NCI-H460 (cell line): ENCODE results near the gene SSBP1. TPM values are rescaled to one million over a fixed set of nuclear protein-coding genes. Genes with fewer than 3 reads are reported as not detected.
"Not testable (repeated sequence)": the region's sequence is repeated elsewhere in the genome, so short reads cannot be mapped to it uniquely, and the experiment has no call there.

Source experiments
- DNase-seq: peaks from one replicate; pipeline ENCODE4 v3.0.0-alpha.2; 2016; ENCODE audit warnings: low read depth; ENCODE audit errors: extremely low read depth
- polyA plus RNA-seq: library from polyadenylated mRNA; depleted of rRNA; stranded (reverse); fragments of >200 nt; gene quantifications from 2 replicates; pipeline ENCODE4 v1.2.3, GENCODE V29; 2014; cell fraction: nucleus; rRNA removed
- total RNA-seq: library from RNA; depleted of rRNA; stranded (reverse); fragments of >200 nt; shearing (Covaris generic); gene quantifications from 2 replicates; pipeline ENCODE4 v1.2.3, GENCODE V29; 2014; rRNA removed

Gene SSBP1, protein sequence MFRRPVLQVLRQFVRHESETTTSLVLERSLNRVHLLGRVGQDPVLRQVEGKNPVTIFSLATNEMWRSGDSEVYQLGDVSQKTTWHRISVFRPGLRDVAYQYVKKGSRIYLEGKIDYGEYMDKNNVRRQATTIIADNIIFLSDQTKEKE
- total RNA-seq: 360 and 362 TPM in 2 replicates
- 233 and 314 TPM in 2 replicates for polyA plus RNA-seq

DNA sequence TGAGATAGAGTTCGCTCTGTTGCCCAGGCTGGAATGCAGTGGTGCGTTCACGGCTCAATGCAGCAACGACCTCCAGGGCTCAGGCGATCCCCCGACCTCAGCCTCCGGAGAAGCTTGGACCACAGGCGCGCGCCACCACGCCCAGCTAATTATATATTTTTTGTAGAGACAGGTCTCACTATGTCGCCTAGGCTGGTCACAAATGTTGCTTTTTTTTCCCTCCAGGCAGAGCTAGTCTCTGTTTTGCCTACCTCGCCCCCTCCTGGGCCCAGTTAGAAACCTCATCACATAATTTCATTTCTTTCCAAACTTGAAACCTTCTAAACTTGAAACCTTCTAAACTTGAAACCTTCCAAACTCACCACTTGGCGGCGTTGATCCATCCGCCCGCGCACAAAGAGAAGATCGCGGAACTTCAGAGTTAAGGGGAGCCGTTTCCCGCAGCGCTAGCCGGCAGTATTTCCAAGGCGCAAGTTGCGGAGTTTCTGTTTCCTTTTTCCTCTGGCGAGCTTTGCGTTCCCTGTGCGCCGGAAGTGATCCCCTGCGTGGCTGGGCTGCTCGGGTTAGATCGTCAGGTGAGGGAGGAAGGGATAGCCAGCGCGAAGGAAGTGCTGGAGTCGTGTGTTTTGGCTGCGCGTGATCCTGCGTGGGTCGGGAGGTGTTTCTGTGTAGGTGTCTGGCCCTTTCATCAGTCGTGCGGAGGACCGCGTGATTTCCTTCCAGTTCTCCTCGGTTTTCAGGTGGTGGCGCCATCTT is at the start of gene SSBP1:
Gene SSBP1, plus strand, starts transcription at position 523 of the 756 bp plus-strand sequence. CDS start 809 bp downstream, outside the sequence.
- peak; percentile 97 for DNase-seq

DNA sequence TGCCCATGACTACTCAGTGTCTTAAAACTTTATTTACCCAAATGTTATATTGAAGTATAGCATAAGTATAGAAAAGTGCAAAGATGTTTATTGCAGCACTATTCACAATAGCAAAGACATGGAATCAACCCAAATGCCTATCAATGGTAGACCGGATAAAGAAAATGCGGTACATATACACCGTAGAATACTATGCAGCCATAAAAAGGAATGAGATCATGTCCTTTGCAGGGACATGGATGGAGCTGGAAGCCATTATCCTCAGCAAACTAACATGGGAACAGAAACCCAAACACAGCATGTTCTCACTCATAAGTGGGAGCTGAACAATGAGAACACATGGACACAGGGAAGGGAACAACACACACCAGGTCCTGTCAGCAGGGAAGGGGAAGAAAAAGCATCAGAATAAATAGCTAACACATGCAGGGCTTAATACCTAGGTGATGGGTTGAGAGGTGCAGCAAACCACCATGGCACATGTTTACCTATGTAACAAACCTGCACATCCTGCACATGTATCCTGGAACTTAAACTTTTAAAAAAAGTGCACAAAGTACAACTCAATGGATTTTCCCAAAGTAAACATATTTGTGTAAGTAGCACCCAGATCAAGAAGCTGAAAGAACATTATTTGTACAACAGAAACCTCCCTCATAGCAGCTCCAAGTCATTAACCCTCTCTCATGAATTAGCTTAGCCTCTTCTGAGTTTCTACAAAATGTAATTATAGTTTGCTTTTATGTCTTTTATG is 48.9 kb upstream of the SSBP1 start:
- not testable (repeated sequence) for DNase-seq

DNA sequence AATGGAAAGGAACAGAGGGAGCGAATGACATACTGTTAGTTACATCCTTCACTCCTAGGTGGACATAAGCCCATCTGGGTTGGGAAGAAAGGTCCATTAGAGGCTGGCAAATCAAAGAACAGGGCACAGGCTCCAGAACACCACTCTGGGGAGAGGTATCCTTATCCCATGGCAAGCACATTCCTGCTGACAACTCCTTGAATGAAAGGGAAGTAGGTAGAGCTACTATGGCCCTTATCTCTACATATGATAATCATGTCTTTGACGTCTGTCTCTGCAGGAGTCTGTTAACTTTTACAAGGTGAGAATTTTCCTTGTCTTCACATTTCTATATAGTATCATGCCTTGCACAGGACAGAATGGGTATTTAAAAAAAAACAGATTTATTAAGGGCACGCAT is 46.6 kb upstream of the SSBP1 start:
- DNase-seq: no peak

DNA sequence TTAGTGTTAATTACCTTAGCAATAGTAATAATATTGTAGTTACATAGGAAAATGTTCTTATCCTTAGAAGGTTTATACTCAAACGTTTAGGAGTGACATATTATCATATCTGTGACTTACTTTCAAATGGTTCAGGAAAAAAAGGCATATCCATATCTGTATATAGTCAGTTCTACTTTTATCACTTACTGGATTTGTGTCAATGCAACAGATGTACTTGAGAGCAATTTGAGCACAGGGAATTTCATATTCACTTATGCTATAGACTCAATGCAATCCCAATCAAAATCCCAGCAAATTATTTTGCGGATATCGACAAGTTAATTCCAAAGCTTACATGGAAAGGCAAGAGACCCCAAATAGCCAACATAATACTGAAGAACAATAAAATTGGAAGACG is 46.2 kb upstream of the SSBP1 start:
- DNase-seq: no peak

DNA sequence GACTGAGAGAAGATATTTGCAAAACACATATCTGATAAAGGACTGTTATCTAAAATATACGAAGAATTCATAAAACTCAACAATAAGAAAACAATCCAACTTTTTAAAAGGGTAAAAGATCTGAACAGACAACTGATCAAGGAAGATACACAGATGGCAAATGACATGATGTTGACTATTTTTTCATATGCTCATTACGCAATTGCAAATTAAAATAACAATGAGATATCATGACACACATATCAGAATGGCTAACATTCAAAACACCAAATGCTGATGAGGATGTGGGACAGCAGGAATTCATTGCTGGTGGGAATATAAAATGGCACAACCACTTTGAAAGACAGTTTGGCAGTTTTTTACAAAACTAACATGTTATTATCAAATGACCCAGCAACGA is 45.1 kb upstream of the SSBP1 start:
- DNase-seq: no peak

DNA sequence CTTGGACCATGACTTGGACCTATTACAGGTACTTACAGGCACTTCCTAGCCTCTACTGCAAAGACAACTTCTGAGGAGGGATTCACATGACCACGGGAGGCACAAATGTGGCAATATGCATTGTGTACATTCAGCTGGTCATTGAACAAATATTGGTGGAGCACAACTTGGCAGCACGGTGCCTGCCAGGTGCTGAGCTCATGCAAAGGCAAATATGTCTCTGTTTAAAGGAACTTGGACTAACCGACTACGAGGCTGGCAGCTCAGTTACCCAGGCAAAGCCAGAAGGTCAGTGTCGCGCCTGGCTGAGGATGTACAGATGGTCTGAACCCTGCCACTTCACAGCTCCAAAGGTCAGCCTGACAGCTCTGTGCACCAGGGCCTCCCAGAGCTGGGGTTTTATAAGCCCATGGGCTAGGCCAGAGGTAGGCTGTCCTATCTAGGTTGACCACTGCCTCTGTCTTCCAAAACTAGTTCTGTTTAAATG is 42.3 kb upstream of the SSBP1 start:
- DNase-seq: no peak

DNA sequence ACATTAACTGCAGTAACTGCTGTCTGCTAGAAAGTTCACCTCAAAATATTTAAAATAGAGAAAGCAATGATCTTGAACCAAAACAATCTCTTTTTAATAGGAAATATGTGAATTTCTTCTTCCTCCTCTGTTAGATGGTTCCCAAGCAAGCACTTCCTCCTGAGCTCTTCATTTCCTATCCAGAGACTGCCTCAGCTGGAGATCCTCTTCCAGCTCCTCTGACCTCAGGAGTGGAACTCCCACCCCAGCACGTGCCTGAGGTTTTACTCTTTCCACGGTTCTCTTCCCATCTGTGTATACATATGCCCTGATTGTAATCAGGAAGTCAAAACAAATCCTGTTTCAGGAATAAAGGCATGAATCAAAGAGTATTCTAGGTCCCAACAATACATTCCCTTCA is 41.8 kb upstream of the SSBP1 start:
- DNase-seq: no peak

DNA sequence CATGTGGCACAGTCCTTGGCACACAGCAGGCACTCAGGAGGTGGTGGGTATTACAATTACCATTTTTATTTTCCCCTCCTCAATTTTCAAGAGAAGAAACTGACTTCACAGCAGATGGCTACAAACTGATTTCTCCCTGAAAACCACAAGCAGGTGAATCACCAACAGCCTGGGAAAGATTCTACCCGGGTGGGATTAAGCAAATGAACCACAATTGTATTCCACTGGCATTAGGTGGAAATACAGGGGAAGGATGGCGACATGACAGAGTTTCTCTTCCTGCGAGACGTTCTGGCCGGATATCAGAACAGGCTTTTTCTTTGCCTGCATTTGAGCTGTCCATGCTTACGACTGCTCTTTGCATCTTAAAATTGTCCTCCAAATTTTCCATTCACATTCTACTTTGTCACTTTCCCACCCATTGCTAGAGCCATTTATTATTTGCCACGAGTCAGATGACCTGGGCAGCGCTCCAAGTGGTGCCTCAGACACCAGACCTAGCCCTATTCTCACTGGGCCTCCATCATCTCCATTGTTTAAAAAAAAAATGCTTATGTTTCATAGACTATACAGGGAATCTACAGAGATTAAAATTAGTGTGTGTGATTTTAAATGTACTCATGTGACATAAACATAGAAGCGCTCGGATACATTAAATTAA is 40.8 kb upstream of the SSBP1 start:
- no peak for DNase-seq

DNA sequence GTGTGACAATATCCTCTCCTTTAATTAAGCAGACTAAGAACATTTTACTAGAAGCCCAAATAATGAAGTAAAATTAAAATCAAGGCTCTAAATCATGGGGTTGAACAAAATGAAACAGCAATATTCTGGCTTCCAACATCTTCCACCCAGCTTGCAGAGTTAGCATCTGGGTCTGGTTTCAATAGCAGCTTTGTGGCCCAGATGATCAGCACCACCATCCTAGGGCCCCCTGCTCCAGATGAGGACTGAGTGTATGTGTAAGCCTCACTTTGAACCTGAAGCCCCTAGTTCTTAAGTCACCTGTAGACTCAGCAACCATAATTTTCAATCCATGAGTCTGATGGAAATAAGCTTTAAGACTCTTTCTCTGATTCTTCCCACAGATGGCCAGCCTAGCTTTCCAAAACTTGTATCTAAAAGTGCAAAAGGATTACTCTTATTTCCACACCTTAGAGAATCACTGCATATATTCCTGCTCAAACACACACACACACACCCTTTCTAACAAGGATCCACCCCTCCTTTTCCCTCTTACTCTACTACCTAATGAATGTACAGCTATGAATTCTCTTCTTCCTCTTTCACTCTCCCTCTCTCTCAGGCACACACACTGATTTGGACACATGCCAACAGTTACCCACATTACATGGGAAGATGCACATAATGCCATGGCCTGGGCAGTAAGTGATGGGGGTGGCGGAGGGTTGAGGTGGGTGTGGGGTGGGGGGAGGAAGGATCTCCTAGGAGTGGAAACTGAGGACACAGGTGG is 39.7 kb upstream of the SSBP1 start:
- no peak for DNase-seq

DNA sequence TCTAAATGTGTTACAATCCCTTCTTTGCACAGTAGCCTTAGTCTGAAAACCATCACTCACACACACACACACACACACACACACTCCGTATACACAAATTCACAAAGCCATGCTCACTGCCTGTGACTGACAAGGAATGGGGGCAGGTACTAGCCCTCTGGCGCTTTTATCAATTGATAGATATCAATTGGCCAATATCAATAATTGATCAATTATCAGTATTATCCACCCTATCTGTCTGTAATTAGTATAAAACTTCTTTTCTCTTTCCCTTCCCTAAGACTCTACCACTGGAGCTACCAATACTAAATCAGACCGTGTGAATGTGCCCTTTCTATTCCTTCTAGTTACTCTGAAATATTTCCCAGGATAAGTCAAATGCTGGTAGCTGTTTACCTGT is 38.3 kb upstream of the SSBP1 start:
- DNase-seq: no peak

DNA sequence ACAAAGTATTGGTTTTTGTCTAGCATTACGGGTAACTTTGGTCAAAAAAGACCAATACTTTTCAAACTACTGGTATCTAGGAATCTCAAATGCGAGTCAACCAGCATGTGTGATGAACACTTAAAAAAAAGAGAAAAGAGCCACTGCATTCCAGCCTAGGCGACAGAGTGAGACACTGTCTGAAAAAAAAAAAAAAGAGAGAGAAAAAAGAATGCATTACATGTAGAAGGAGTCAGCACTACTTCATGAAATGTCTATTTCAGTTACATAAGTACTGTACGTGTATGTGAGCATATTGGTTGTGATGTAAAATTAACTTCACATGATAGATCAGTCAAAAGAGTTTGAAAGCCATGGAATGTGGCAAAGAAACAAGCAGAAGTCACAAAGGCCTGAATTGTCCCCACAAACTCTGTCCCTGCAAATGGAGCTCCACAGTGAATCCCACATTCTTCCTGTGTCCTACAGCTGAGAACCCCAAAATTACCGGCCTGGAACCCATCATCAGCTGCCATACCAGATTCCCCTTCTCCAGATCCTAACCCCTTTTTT is 37.8 kb upstream of the SSBP1 start:
- no peak for DNase-seq

DNA sequence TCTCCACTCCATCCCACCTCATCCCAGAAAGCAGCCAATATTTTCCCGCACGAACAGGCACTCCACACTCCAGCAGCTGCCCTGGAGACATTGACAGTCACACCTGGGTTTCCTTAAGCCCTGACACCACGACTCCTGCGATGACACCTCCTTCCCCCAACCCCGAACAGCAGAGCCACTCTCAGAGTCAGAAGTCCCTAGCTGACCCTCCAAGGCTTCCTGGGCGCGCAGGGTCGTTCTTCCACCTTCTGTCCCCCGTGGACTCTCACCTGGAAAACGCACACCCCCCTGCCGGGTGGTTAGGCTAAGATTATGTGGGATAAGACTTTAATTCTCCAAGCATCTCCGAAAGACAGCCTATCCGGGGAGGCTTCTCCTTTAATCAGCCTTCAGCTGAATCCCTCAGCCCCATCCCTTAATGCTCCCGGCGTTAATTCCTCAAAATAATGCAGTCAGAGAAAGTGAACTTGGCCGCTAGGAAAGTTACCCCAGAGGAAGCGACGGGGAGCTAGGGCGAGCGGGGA is 37.2 kb upstream of the SSBP1 start:
- no peak for DNase-seq

DNA sequence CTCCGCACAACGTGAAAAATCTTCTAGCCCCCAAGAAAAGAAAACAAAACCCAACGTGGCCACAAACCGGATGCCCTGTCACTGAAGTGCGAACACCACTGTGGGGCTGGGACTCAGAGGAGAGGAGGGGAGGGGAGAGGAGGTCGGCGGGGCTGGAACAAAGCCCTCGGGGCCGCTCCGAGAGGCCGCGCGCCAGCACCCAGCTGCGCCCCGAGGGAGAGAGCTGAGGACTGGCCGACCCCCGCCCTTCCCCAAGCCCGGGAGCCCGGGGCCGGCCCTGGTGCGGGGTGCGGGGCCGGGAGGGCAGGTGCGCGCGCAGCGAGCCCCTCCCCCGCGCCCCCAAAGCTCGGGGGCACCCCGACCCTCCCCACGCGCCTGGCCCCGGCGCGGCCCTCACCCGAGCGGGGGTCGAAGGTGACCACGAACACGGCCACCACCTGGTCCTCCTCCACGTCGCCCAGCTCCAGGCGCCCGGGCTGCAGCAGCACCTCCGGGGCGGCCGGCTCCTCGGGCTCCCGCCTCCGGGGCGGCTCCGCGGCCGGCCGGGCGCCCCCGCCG is 36.6 kb upstream of the SSBP1 start:
- peak; percentile 5 for DNase-seq

DNA sequence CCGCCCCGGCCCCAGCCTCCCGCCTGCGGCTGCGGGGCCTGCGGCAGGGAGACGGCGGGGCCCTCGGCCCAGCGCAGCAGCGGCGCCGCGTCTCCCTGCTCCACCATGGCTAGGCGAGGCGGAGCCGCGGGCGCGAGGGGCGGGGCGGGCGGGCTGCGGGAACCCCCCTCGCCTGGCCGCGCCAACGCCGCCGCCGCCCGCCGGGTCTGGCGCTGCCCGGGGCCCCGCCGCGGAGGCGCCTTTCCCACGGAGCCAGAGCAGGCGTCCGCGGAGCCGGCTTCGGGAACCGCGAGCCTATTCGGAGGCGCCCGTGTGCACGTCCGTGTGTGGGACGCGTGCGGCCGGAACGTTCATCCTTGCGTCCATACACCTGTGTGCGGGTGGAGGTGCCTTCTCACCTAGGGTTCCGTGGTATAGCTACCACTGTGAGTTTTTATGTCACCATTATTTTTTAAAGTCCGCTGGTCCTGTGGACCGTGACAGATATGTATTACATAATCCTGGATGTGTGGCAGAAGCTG is 36.1 kb upstream of the SSBP1 start, which contains the start of gene DENND11:
Gene DENND11, minus strand, starts transcription at position 120 of the 521 bp plus-strand sequence. Its CDS starts 13 bp downstream, at position 107.
- DNase-seq: peak; percentile 30

DNA sequence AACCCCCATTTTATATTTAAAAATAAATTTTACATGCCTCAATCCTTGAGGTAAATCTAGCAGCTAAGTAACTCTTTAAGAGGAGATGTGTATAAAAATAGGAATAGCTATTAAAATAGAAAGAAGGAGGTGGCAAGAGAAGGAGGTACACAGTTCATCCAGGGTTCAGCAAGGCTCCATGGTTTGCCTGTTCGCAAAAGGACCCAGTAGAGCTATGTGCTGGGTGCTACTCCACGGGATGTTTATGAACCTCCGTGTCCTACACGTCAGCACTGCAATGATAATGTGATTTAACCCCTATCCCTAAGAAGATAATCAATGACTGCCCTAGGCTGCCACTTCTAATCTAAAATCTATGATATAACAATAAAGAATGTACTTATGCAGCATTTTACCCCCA is 35.3 kb upstream of the SSBP1 start:
- DNase-seq: no peak

DNA sequence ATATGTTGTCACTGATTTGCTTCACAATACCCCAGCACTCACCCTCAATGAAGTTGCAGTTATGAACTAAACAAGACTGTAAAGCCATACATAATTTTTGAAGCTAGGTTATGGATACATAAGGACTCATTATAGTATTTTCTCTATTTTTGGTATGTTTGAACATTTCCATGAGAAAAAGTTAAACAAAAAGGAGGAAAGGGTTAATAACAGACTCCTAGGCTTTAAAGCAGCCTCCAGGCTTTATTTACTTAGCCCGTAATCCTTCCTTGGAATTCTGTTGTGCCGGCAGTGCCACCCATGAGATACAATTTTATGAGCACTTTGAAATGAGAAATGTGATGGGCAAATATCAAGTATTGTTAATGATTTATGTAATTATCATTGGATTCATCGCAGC is 34.0 kb upstream of the SSBP1 start:
- DNase-seq: no peak

DNA sequence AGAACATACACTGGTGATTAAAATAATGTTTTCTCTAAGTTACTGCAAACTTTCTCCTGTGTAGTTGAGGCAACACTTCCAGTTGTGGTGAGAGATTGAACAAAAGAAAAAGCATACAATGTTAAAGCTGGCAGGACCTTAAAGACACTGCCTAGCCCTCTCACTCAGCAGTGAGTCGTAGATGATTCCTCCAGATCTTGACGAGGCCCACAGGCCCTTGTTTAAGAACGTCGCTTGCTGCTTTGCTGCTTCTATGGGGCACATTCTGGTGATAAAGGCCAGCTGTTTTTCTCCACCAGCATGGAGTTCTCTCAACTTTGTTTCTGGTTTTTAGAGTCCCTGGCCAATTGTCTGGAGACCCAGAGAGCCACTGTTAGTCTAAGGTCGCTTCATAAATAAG is 33.4 kb upstream of the SSBP1 start:
- no peak for DNase-seq

DNA sequence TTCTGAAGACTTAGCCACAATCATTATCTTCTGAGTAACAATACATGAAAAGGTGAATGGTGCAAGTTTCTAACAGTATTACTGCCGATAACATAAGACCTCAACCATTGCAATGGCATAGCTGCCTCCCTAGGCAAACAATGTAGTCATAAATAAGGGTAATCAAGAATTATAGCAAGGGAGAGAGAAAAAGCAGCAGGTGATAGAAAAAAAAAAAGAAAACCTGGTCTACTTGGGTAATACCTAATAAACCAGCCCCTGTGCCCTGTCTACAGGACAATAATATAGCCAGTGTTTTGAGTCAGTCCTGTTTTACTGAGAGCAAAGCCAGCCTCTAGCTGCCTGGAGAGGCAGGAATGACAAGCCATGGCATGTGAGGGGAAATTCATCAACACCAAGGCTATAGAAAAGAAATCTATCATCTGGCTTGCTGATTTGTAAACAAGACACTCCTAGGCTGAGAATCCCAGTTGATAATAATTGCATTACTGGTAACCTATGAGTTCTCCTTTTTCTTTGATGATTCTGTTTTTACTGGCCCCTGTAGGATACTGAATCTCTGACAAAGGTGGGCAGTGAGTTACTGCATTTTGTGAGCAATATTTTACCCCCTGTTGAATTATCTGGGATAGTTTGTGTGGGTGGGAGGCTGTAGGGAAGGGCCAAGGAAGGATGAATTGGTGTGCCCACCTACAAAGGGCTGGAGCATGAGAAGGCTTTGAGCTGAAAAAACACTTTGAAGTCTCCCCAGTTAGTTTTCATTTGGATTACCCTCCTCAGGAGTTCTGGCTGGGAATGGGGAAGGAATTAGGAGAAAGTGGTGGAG is 31.7 kb upstream of the SSBP1 start:
- no peak for DNase-seq
